HCT116 (cell line): ENCODE data around the gene NCBP3.

ENCODE experiments used
- CTCF ChIP-seq, 3 experiments: fragments of 200-600 bp in 1 of 3; sonication (generic) in 1 of 3; IDR thresholded peaks in 2 of 3; conservative IDR thresholded peaks in 1 of 3; 2 replicates each; pipeline ENCODE4 v1.5.1; 2012 to 2017; ENCODE audit warnings: low read depth in 2 of 3, low read length in 2 of 3, antibody characterized with exemption in 1 of 3, borderline replicate concordance in 1 of 3, control low read depth in 1 of 3, mild to moderate bottlenecking in 1 of 3, mixed read lengths in 1 of 3, mixed run types in 1 of 3, moderate library complexity in 1 of 3; ENCODE audit not compliant: insufficient read depth in 1 of 3
- YY1 ChIP-seq: IDR thresholded peaks from 2 replicates; pipeline ENCODE4 v1.6.1; 2011; ENCODE audit warnings: low read length, low read depth, moderate library complexity, mild to moderate bottlenecking; ENCODE audit not compliant: insufficient replicate concordance; ENCODE audit errors: extremely low read depth

DNA sequence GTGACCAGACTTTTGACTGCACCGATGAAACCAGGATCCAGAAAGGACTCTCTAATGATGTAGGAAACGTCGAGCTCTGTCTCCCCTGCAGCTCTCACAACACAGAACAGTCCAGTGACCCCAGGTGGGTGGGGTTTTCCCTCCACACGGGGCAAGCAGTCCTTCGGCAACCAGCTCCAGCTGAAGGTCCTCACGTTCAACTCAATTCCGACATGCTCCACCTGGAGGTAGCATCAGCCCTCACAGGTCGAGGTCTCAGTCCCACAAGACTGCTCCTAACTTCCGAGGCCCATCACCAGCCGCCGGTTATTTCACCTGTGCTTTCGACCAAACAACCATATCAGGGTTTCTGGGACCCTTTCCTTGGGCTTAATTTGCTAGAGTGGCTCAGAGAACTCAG lies 73.3 kb downstream of the NCBP3 start:
- TF ChIP-seq CTCF (IDR thresholded peaks at IDR 0.05 in 2 of 3, conservative IDR thresholded peaks at IDR 0.05 in 1 of 3; ENCODE audit: borderline replicate concordance in 1 of 3, insufficient read depth in 1 of 3, low read depth in 2 of 3, low read length in 2 of 3) (peak in 1 of 3 experiments; percentile 28; a peak in 1 of 6 replicates), YY1 (no peak)
